ENCODE data around the gene WDR86. TPM values are rescaled to one million over a fixed set of nuclear protein-coding genes. Genes with fewer than 3 reads are reported as not detected.

WDR86 gene
- total RNA-seq, 6 experiments from 2014 or later = 0.31 to 0.74 (median 0.44) TPM; not detected in 1

GRCh38 chr7:151435971-151436370, 26.1 kb upstream of the WDR86 start:
- Histone ChIP-seq H3K36me3 (no peaks in the 10 kb centered on the region), H3K4me3 (no peak overlapping the region), H3K4me1 (peaks cover 0 to 4% (median 0%) of the 10 kb centered on the region in 4 donors), H3K9me3 (no peaks in the 10 kb centered on the region), H3K27ac (no peak overlapping the region), H3K27me3 (no peaks in the 10 kb centered on the region)
- no peak for TF ChIP-seq POLR2A (IDR thresholded peaks at IDR 0.05)
- ATAC-seq = no peak
- intact Hi-C loops (cut with DNase I) = no loop called here
- DNase-seq = no peak
- WGBS (ENCODE audit: insufficient coverage, low coverage, low lambda C conversion rate, missing lambda C conversion rate) = 33% methylated on average over 2 of the region's 15 CpGs

- no peak for ATAC-seq
- WGBS (ENCODE audit: insufficient coverage, low coverage, low lambda C conversion rate, missing lambda C conversion rate) = 94% methylated on average over 10 of the region's 20 CpGs
- H3K4me1 ChIP-seq = peaks cover 0 to 4% (median 0%) of the 10 kb centered on the region in 4 donors
- no peak overlapping the region for H3K4me3 ChIP-seq
- no peaks in the 10 kb centered on the region for H3K27me3 ChIP-seq
- DNase-seq = no peak
- no peak for TF ChIP-seq POLR2A (IDR thresholded peaks at IDR 0.05)
- no peak for TF ChIP-seq CTCF (IDR thresholded peaks at IDR 0.05)
- H3K27ac ChIP-seq = no peak overlapping the region
- intact Hi-C loops (cut with DNase I) = no loop called here
- no peaks in the 10 kb centered on the region for H3K36me3 ChIP-seq
- H3K9me3 ChIP-seq = no peaks in the 10 kb centered on the region
Observed at GRCh38 chr7:151435103-151435916, 25.5 kb upstream of the WDR86 start.

GRCh38 chr7:151434549-151434948, 24.7 kb upstream of the WDR86 start:
- no peaks in the 10 kb centered on the region for H3K36me3 ChIP-seq
- H3K4me3 ChIP-seq = no peak overlapping the region
- DNase-seq (no peak), ATAC-seq (no peak)
- no peak overlapping the region for H3K27ac ChIP-seq
- H3K27me3 ChIP-seq = no peaks in the 10 kb centered on the region
- H3K4me1 ChIP-seq = peaks cover 0 to 2% (median 0%) of the 10 kb centered on the region in 4 donors
- no peak for TF ChIP-seq POLR2A (IDR thresholded peaks at IDR 0.05)
- no peak for TF ChIP-seq CTCF (IDR thresholded peaks at IDR 0.05)
- no peaks in the 10 kb centered on the region for H3K9me3 ChIP-seq
- WGBS (ENCODE audit: insufficient coverage, low coverage, low lambda C conversion rate, missing lambda C conversion rate) = 67% methylated on average over 4 of the region's 4 CpGs
- intact Hi-C loops (cut with DNase I) = no loop called here

- intact Hi-C loops (cut with DNase I) = no loop called here
- no peak for DNase-seq
- ATAC-seq = no peak
- Histone ChIP-seq H3K27me3 (no peaks in the 10 kb centered on the region), H3K4me3 (no peak overlapping the region), H3K36me3 (no peaks in the 10 kb centered on the region), H3K4me1 (no peaks in the 10 kb centered on the region), H3K27ac (no peak overlapping the region), H3K9me3 (no peaks in the 10 kb centered on the region)
- no peak for TF ChIP-seq POLR2A (IDR thresholded peaks at IDR 0.05)
- no peak for TF ChIP-seq CTCF (IDR thresholded peaks at IDR 0.05)
- WGBS (ENCODE audit: insufficient coverage, low coverage, low lambda C conversion rate, missing lambda C conversion rate) = no CpG with 5 or more reads among the region's 15 CpGs
Observed at GRCh38 chr7:151433721-151434400, 24.0 kb upstream of the WDR86 start.
